HepG2 (cell line): ENCODE results near the gene PPP1R12C. TPM values are rescaled to one million over a fixed set of nuclear protein-coding genes. Genes with fewer than 3 reads are reported as not detected.

Source experiments
- ATF6 ChIP-seq: sonication (generic); formaldehyde crosslinking; conservative IDR thresholded peaks from 2 replicates; pipeline ENCODE4 v1.4.0; 2020; ENCODE audit warnings: missing genetic modification reagents
- CENPBD1 ChIP-seq: sonication (generic); formaldehyde crosslinking; IDR thresholded peaks from 2 replicates; pipeline ENCODE4 v1.8.0; 2022; ENCODE audit warnings: missing genetic modification reagents, low read depth, mild to moderate bottlenecking, borderline replicate concordance
- ETS1 ChIP-seq: sonication (generic); formaldehyde crosslinking; IDR thresholded peaks from 2 replicates; pipeline ENCODE4 v1.4.0; 2020; ENCODE audit warnings: missing genetic modification reagents
- FOXP1 ChIP-seq, 2 experiments: fragments of 450-650 bp in 1 of 2; IDR thresholded peaks; 2 replicates each; pipeline ENCODE4 v1.6.1; 2017 to 2018; ENCODE audit warnings: antibody characterized with exemption in 1 of 2
- REST ChIP-seq, 2 experiments: IDR thresholded peaks; 2 replicates each; pipeline ENCODE4 v1.6.1; 2011 to 2012; ENCODE audit warnings: low read length in 2 of 2, borderline replicate concordance in 1 of 2, low read depth in 1 of 2, mild to moderate bottlenecking in 1 of 2, moderate library complexity in 1 of 2
- RNF219 ChIP-seq: sonication (generic); formaldehyde crosslinking; IDR thresholded peaks from 2 replicates; pipeline ENCODE4 v1.5.0; 2020; ENCODE audit warnings: mild to moderate bottlenecking, missing genetic modification reagents
- SMC3 ChIP-seq: IDR thresholded peaks from 2 replicates; pipeline ENCODE4 v1.6.1; 2011; ENCODE audit warnings: low read length, improper control_type of control experiment
- ZBTB10 ChIP-seq: sonication (generic); formaldehyde crosslinking; IDR thresholded peaks from 2 replicates; pipeline ENCODE4 v1.4.0; 2020; ENCODE audit warnings: missing genetic modification reagents, borderline replicate concordance
- ZBTB20 ChIP-seq: sonication (generic); formaldehyde crosslinking; IDR thresholded peaks from 2 replicates; pipeline ENCODE4 v1.8.1; 2023; ENCODE audit warnings: missing genetic modification reagents, low read depth, mild to moderate bottlenecking, borderline replicate concordance
- ZFY ChIP-seq: sonication (generic); formaldehyde crosslinking; IDR thresholded peaks from 2 replicates; pipeline ENCODE4 v1.4.0; 2020; ENCODE audit warnings: missing genetic modification reagents
- ZNF501 ChIP-seq: sonication (generic); formaldehyde crosslinking; IDR thresholded peaks from 2 replicates; pipeline ENCODE4 v1.5.1; 2020; ENCODE audit warnings: mild to moderate bottlenecking, moderate library complexity, missing genetic modification reagents
- ZNF597 ChIP-seq: sonication (generic); formaldehyde crosslinking; IDR thresholded peaks from 2 replicates; pipeline ENCODE4 v1.5.0; 2020; ENCODE audit warnings: missing genetic modification reagents
- ZNF615 ChIP-seq: sonication (generic); formaldehyde crosslinking; IDR thresholded peaks from 2 replicates; pipeline ENCODE4 v1.5.0; 2020; ENCODE audit warnings: mild to moderate bottlenecking, missing genetic modification reagents, borderline replicate concordance
- ZNF713 ChIP-seq: sonication (generic); formaldehyde crosslinking; IDR thresholded peaks from 2 replicates; pipeline ENCODE4 v1.4.0; 2020; ENCODE audit warnings: mild to moderate bottlenecking, missing genetic modification reagents
- polyA plus RNA-seq, 8 experiments: library from polyadenylated mRNA; depleted of rRNA in 3 of 8; stranded (reverse) in 7 of 8; unstranded in 1 of 8; fragments of >200 nt; fragmentation: Illumina TruSeq in 4 of 8; extraction: Trizol in 4 of 8; gene quantifications; 2 replicates each; pipeline versions ENCODE4 v1.2.1 to v1.2.3, GENCODE V29; 2011 to 2016; ENCODE audit warnings: low read depth in 4 of 8, missing spikeins in 1 of 8, mixed read lengths in 1 of 8; ENCODE audit not compliant: insufficient read depth in 1 of 8
- total RNA-seq, 5 experiments: library from RNA; depleted of rRNA; stranded (reverse); fragments of >200 nt; fragmentation: Illumina TruSeq; extraction: Trizol; gene quantifications; 2 replicates each; pipeline ENCODE4 v1.2.3, GENCODE V29; 2016; ENCODE audit warnings: low read depth in 1 of 5

The PPP1R12C gene
- total and polyA plus RNA-seq, 2 of the 13 experiments (the other 11 are each of a cell fraction or from before 2014, with no cell fraction given), result 29.7 to 30.3 TPM

- TF ChIP-seq REST (IDR thresholded peaks at IDR 0.05; ENCODE audit: borderline replicate concordance in 1 of 2, low read depth in 1 of 2, low read length in 2 of 2) (no peak), FOXP1 (IDR thresholded peaks at IDR 0.05) (no peak), FOXP1 (CRISPR knock-in tag; IDR thresholded peaks at IDR 0.05) (no peak), ETS1 (CRISPR knock-in tag) (no peak), ZFY (CRISPR knock-in tag) (peak; percentile 72), ZBTB20 (no peak), CENPBD1 (CRISPR knock-in tag) (no peak), ZNF713 (no peak), ZNF615 (CRISPR knock-in tag) (no peak), RNF219 (CRISPR knock-in tag) (no peak), ZNF501 (CRISPR knock-in tag) (peak; percentile 49; the same call in 1 of the 2 replicates), ZBTB10 (CRISPR knock-in tag) (no peak), ZNF597 (no peak), ATF6 (CRISPR knock-in tag) (no peak), SMC3 (no peak)
Observed at GRCh38 chr19:55062735-55063491, 54.5 kb downstream of the PPP1R12C start, which contains the start of gene RDH13 (continued).
